Mononuclear cell (primary cell): ENCODE results near the gene EIF4A2. TPM values are rescaled to one million over a fixed set of nuclear protein-coding genes. Genes with fewer than 3 reads are reported as not detected.

ENCODE experiments used
- H3K27me3 ChIP-seq: 2 replicates; pipeline ENCODE4 v1.6.0; 2011; ENCODE audit warnings: low read length, control low read depth; ENCODE audit not compliant: insufficient read depth
- H3K4me1 ChIP-seq: 2 replicates; pipeline ENCODE4 v1.5.1; 2011; ENCODE audit warnings: mild to moderate bottlenecking, low read length, control low read depth; ENCODE audit not compliant: insufficient read depth
- H3K4me3 ChIP-seq: 2 replicates; pipeline ENCODE4 v1.5.1; 2011; ENCODE audit warnings: mild to moderate bottlenecking, low read length, moderate library complexity
- H3K9me3 ChIP-seq: 2 replicates; pipeline ENCODE4 v1.5.1; 2011; ENCODE audit warnings: low read depth, mild to moderate bottlenecking, control low read depth, low read length
- total RNA-seq: library from RNA; depleted of rRNA; stranded (reverse); fragments of >200 nt; gene quantifications from one replicate; pipeline ENCODE4 v1.2.3, GENCODE V29; 2012

Gene EIF4A2
- total RNA-seq, 1 donor, result 1,243 TPM

GRCh38 chr3:186823386-186823785, 40.0 kb downstream of the EIF4A2 start:
- H3K27me3 ChIP-seq, result peaks cover 36% of the 10 kb centered on the region
- H3K4me1 ChIP-seq, result peaks cover 22% of the 10 kb centered on the region
- no peaks in the 10 kb centered on the region for H3K9me3 ChIP-seq
- no peak overlapping the region for H3K4me3 ChIP-seq

GRCh38 chr3:186824430-186825139, 41.2 kb downstream of the EIF4A2 start:
- peaks cover 22% of the 10 kb centered on the region for H3K4me1 ChIP-seq
- no peak overlapping the region for H3K4me3 ChIP-seq
- H3K27me3 ChIP-seq, result peaks cover 46% of the 10 kb centered on the region
- no peaks in the 10 kb centered on the region for H3K9me3 ChIP-seq

GRCh38 chr3:186825294-186825821, 42.0 kb downstream of the EIF4A2 start:
- H3K27me3 ChIP-seq, result peaks cover 54% of the 10 kb centered on the region
- no peak overlapping the region for H3K4me3 ChIP-seq
- peaks cover 22% of the 10 kb centered on the region for H3K4me1 ChIP-seq
- H3K9me3 ChIP-seq, result no peaks in the 10 kb centered on the region

GRCh38 chr3:186825872-186826409, 42.6 kb downstream of the EIF4A2 start:
- H3K27me3 ChIP-seq, result peaks cover 60% of the 10 kb centered on the region
- no peaks in the 10 kb centered on the region for H3K9me3 ChIP-seq
- no peak overlapping the region for H3K4me3 ChIP-seq
- peaks cover 22% of the 10 kb centered on the region for H3K4me1 ChIP-seq

GRCh38 chr3:186826410-186826975, 43.1 kb downstream of the EIF4A2 start:
- peaks cover 65% of the 10 kb centered on the region for H3K27me3 ChIP-seq
- H3K9me3 ChIP-seq, result no peaks in the 10 kb centered on the region
- H3K4me3 ChIP-seq, result no peak overlapping the region
- H3K4me1 ChIP-seq, result peaks cover 22% of the 10 kb centered on the region

GRCh38 chr3:186826976-186827857, 43.8 kb downstream of the EIF4A2 start:
- Histone ChIP-seq H3K9me3 (no peaks in the 10 kb centered on the region), H3K27me3 (peaks cover 72% of the 10 kb centered on the region)

GRCh38 chr3:186828340-186828739, 45.0 kb downstream of the EIF4A2 start:
- Histone ChIP-seq H3K27me3 (peaks cover 77% of the 10 kb centered on the region), H3K4me3 (no peak overlapping the region), H3K9me3 (no peaks in the 10 kb centered on the region), H3K4me1 (peaks cover 22% of the 10 kb centered on the region)

More at GRCh38 chr3:186826976-186827857, 43.8 kb downstream of the EIF4A2 start:
- Histone ChIP-seq H3K4me3 (peak overlapping the region; percentile 55), H3K4me1 (peaks cover 22% of the 10 kb centered on the region)

- H3K9me3 ChIP-seq, result no peaks in the 10 kb centered on the region
- no peak overlapping the region for H3K4me3 ChIP-seq
- peaks cover 6% of the 10 kb centered on the region for H3K4me1 ChIP-seq
- H3K27me3 ChIP-seq, result peaks cover 49% of the 10 kb centered on the region
Measured at GRCh38 chr3:186831798-186832197, 48.4 kb downstream of the EIF4A2 start.

- Histone ChIP-seq H3K4me3 (no peak overlapping the region), H3K4me1 (peaks cover 6% of the 10 kb centered on the region), H3K27me3 (peaks cover 49% of the 10 kb centered on the region), H3K9me3 (no peaks in the 10 kb centered on the region)
Measured at GRCh38 chr3:186832276-186832675, 48.9 kb downstream of the EIF4A2 start.

Other genes starting within 250 kb of the EIF4A2 start
- 0.21 TPM for gene CRYGS, start 239.2 kb upstream of the EIF4A2 start, total RNA-seq
- gene TBCCD1, start 216.2 kb upstream of the EIF4A2 start, total RNA-seq, result 8.4 TPM
- gene DNAJB11, start 212.9 kb upstream of the EIF4A2 start, total RNA-seq, result 44.3 TPM
- gene AHSG, start 170.5 kb upstream of the EIF4A2 start, total RNA-seq, result not detected
- gene FETUB, start 143.2 kb upstream of the EIF4A2 start, total RNA-seq, result not detected
- not detected for gene HRG, start 117.6 kb upstream of the EIF4A2 start, total RNA-seq
- gene KNG1, start 66.2 kb upstream of the EIF4A2 start, total RNA-seq, result 0.21 TPM
- gene RFC4, start 22.9 kb downstream of the EIF4A2 start, total RNA-seq, result 9.3 TPM
- gene ADIPOQ, start 59.1 kb downstream of the EIF4A2 start, total RNA-seq, result under 0.01 TPM
- gene ST6GAL1, start 146.9 kb downstream of the EIF4A2 start, total RNA-seq, result 38.8 TPM